HG02973 (cell line): ENCODE measurements around the gene GAS7.
"Not testable (repeated sequence)": the region's sequence is repeated elsewhere in the genome, so short reads cannot be mapped to it uniquely, and the experiment has no call there.

Experiments
- ATAC-seq: cut with Tn5 transposase; IDR thresholded peaks from one replicate; pipeline ENCODE4 v1.9.1; 2021; ENCODE audit warnings: moderate library complexity; ENCODE audit not compliant: unreplicated experiment

The GAS7 gene

GRCh38 chr17:9922012-9922848, 276.2 kb downstream of the GAS7 start:
- ATAC-seq = no peak

- ATAC-seq = not testable (repeated sequence)
Observed at GRCh38 chr17:9921216-9921615, 277.2 kb downstream of the GAS7 start.

GRCh38 chr17:9918804-9919352, 279.5 kb downstream of the GAS7 start:
- ATAC-seq = no peak

GRCh38 chr17:9918352-9918751, 280.1 kb downstream of the GAS7 start:
- ATAC-seq = no peak

DNA sequence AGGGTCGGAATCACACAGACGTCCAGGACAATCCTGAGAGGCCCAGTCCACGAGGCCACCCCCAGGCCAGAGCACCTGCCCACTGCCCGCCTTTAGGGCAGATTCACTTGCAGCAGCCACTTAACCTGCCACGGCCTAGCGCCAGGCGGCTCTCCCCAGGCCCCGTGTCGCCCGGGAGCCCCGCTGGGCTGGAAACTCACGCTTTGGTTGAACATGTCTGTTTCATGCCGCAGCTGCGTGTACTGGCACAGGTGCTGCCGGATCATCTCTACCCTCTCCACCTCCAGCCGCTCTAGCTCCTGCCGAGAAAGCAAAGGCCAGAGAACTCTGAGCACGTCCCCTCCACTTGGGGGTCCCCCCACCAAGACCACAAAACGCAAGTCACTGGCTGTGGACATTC, 280.6 kb downstream of the GAS7 start:
- no peak for ATAC-seq

DNA sequence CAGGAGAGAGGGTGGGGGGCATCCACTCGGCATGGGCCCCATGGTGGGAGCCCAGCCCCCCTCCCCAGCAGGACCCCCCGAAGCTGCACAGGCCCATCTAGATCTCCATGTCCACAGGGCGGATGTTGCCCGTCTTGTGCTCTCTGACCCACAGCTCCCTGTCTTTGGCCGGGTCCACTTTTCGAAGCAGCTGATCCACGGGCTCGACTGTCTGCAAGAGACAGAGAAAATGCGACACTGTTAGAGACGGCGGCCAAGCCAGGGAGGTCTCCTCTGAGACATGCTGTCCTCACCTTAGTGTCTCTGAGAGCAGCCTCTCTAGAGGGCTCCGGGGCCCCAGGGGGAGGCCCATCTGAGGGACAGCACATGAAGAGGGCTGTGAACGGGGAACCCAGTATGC, 281.3 kb downstream of the GAS7 start:
- ATAC-seq = no peak

DNA sequence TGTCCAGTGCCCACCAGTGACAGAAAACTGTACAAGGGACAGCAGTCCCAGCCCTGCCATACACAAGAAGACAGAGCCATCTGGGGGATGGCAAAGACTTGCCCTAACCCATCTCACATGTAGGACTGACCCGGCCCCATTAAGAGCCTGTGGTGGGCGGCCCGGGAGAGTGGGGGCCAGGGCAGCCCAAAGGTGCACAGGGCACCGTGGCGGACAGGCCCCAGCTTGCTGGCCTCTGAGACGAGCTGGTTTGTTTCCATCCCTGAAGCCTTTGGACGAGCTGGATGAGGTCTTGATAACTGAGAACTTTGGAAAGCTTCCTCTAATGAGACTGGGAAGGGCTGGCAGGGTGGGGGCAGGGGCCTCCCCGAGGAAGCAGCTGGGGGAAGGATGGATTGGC, 282.3 kb downstream of the GAS7 start:
- no peak for ATAC-seq

GRCh38 chr17:9913476-9913875, 284.9 kb downstream of the GAS7 start:
- ATAC-seq = no peak

GRCh38 chr17:9912121-9913099, 286.0 kb downstream of the GAS7 start:
- no peak for ATAC-seq

DNA sequence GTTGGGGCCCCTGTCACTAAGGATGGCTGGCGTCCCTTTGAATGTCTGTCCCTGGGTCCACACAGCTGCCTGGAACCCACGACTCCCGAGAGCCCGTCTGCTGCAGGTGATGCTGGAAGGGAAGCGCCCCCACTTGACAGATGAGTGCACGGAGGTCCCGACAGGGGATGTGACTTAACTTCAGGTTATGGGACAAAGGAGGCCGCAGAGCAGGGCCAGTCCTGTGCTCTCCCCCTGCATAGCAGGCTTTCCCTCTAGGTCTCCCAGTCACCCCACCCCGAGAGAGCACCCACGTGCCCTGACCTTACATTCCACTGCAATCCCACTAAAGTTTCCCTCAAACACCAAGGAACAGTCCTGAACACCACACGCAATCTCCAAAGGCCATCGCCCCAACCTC, 287.3 kb downstream of the GAS7 start:
- ATAC-seq = no peak

- no peak for ATAC-seq
Observed at GRCh38 chr17:9908649-9909042, 289.8 kb downstream of the GAS7 start.

- ATAC-seq = no peak
Observed at GRCh38 chr17:9907883-9908648, 290.3 kb downstream of the GAS7 start.

DNA sequence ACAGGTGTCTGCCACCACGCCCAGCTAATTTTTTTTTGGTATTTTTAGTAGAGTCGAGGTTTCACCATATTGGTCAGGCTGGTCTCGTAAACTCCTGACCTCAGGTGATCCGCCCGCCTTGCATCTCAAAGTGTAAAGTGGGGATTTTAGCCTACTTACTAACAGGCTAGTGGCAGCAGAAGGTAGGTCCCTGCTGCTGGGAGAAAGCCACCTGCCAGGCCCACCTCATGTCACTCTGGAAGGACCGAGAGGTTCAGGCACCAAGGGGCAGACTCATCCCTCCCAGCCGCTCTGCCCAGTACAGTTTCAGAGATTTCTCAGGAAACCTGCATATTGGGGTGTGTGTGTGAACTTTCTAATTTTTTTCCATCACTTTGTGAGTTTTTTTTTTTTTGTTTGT, 291.3 kb downstream of the GAS7 start:
- ATAC-seq = no peak

DNA sequence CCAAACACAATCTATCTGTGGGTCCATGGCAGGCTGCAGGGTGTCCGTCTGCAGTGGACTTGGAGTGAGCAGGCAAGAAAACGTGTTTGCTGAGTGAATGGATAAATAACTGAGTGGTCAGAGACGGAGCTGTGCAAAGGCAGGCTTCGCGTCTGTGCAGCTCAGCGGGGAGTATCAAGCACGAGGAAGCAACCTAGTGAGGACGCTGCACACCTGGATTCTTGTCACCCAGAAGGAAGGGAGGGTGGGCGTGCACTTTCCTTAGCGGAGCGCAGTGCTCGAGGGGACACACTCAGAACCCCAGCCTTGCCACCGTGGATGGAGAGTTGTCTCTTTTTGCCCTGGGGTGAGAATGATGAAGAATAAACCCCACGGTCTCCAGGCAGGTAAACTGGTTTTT, 291.8 kb downstream of the GAS7 start:
- ATAC-seq = no peak

DNA sequence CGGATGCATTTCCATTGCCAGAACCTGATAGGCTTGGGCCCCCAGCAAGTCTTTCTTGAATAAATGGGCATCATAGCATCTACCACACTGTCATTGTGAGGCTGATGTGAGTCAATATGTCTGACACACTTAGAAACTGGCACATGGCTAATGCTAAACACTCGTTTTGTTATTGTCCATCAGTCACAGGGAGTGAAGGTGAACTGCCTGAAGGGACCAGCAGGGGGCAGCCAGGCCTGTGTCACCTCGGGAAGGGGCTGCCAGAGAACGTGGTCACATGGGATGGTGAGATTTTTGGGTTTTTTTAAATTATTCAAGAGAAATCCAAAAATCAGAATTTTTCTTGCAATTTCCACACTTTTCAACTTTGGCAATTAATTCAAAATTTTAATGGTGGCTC, 292.5 kb downstream of the GAS7 start:
- no peak for ATAC-seq

DNA sequence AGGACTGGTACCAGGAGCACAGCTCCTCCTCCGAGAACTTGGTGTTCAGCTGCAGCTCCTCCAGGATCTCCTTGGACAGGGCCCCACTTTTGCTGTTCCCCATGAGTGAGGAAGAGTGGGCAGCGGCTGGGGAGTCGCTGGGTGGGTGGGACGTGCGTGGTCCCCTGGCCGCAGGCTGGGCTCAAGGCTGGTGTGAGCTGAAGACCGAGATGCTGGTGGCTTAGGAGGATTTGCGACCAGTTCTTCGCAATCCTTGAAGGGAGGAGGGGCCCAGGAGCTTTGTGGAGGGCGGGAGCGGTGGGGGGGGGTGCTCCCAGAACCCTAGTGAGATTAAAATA, 293.4 kb downstream of the GAS7 start, which contains the start of gene RCVRN:
Gene RCVRN, minus strand, starts transcription at position 194 of the 338 bp plus-strand sequence. Its CDS starts 91 bp downstream, at position 103.
- no peak for ATAC-seq

DNA sequence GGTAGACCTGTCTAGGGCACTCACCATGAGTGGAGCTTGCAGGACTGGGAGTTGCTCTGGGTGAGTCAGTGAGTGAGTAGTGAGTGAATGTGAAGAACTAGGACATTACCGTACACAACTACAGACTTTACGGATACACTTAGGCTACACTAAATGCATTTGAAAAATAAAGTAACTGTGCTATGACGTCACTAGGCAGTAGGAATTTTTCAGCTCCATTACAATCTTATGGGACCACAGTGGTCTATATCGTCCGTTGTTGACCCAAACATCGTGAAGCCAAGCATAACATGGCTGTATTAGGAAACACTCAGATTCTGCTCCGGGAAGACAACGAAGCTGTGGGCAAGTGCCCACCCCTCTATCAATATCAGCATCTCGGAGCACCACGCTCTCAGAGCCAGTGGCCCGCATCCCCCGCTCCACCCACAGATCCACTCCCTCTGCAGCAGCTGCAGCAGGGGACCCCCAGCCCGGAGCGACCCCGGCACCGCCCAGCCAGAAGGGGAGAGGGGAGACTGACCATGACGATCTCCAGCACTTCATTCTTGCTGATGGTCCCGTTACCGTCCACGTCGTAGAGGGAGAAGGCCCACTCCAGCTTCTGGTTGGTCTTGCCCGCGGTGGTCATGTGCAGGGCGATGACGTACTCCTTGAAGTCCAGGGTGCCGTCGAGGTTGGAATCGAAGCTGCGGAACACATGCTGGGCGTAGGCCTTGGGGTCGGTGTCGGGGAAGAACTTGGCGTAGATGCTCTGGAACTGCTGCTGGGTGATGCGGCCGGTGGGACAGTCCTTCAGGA, 293.9 kb downstream of the GAS7 start:
- ATAC-seq = no peak

DNA sequence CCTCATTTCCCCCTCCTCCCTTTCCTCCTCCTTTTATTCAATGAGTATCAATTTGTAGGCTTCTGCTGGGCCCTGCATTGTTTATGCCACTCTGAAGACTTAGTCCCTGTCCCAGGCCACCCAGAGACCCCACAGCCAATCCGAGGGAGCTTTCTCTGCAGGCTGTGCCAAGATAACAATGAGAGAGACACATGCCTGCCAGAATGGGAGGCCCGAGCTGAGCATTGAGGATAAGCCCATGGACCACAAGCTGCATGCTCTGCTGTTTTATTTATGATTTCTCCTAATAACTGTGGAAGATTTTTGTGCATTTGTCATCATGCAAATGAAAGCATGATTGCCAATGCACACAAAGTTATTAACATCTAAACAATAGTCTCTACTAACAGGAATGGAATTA, 296.3 kb downstream of the GAS7 start:
- ATAC-seq = no peak

- ATAC-seq = no peak
Observed at GRCh38 chr17:9900784-9901183, 297.6 kb downstream of the GAS7 start.

DNA sequence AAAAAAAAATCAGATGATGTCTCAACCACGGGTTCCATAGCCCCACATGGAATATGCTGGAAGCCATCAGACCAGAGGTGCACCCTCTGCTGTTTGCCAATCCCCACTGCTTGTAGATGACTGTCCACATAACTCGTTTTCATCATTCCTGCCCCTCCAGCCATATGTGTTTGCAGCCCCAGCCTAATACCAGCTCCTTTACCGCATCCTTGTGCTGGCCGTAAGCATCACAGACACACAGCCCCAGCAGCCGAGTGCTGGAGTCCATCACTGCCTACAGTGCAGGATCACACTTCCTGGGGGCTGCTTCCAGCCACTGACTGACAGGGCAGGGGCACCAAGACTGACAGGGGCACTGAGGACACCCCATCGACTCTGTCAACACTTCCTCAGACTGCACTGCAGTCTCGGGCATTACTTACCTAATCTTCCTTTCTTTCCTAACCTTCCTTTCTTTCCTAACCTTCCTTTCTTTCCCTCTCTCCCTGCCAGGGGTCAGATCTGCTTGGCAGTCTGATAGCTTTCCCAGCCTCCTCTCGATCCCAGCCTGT, 298.3 kb downstream of the GAS7 start:
- no peak for ATAC-seq
